IMR-90 (cell line): ENCODE results near the gene NKAIN2.

Source experiments
- SMC3 ChIP-seq: fragments of 150-350 bp; IDR thresholded peaks from 2 replicates; pipeline ENCODE4 v1.6.1; 2016; ENCODE audit warnings: low read depth, mild to moderate bottlenecking, antibody characterized with exemption, low read length, moderate library complexity
- TF ChIP-seq, protein P1 (sequence below): conservative IDR thresholded peaks from 2 replicates; pipeline ENCODE4 v1.5.1; 2012; ENCODE audit warnings: mild to moderate bottlenecking, low read depth, low read length, improper control_type of control experiment

DNA sequence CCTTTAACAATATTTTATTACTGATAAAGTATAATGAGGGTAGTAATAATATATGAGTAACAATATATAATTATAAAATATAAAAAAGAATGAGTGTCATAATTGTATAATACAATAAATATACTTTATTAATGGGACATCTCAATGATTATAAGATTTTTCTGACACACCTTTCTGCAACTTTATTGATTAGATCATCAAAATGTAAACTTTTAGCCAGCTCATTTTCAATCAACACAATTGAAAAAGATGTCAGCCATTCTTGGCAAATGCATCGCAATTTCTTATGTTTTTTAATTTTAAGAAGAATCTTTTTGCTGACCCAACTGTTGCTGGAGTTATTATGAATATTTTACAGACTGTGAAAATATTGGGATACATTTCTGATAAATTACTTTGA is 1026.2 kb downstream of the NKAIN2 start:
- TF ChIP-seq, protein P1, sequence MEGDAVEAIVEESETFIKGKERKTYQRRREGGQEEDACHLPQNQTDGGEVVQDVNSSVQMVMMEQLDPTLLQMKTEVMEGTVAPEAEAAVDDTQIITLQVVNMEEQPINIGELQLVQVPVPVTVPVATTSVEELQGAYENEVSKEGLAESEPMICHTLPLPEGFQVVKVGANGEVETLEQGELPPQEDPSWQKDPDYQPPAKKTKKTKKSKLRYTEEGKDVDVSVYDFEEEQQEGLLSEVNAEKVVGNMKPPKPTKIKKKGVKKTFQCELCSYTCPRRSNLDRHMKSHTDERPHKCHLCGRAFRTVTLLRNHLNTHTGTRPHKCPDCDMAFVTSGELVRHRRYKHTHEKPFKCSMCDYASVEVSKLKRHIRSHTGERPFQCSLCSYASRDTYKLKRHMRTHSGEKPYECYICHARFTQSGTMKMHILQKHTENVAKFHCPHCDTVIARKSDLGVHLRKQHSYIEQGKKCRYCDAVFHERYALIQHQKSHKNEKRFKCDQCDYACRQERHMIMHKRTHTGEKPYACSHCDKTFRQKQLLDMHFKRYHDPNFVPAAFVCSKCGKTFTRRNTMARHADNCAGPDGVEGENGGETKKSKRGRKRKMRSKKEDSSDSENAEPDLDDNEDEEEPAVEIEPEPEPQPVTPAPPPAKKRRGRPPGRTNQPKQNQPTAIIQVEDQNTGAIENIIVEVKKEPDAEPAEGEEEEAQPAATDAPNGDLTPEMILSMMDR: no peak
- no peak for TF ChIP-seq SMC3
